GM23338 (cell line): ENCODE data around the gene AOC1. TPM values are rescaled to one million over a fixed set of nuclear protein-coding genes. Genes with fewer than 3 reads are reported as not detected.

Source experiments
- ATAC-seq: fragments of 200-7000 bp; cut with Tn5 transposase; 3 replicates; pipeline ENCODE4 v1.9.1; 2020
- DNase-seq: peaks from one replicate; pipeline ENCODE4 v3.0.0-alpha.2; 2015; ENCODE audit warnings: low spot score
- H2AFZ ChIP-seq: fragments of 200-600 bp; sonication (generic); 2 replicates; pipeline ENCODE4 v1.8.0; 2016; ENCODE audit warnings: antibody characterized with exemption, mild to moderate bottlenecking, moderate library complexity
- H3F3A ChIP-seq: fragments of 200-600 bp; sonication (generic); replicated peaks from 2 replicates; pipeline ENCODE4 v1.8.0; 2017; ENCODE audit warnings: antibody characterized with exemption, mixed run types, low read depth
- H3K27ac ChIP-seq: fragments of 200-600 bp; sonication (generic); 2 replicates; pipeline ENCODE4 v1.6.1; 2016; ENCODE audit warnings: low read depth
- H3K27me3 ChIP-seq: fragments of 200-600 bp; sonication (generic); 2 replicates; pipeline ENCODE4 v1.8.0; 2016; ENCODE audit warnings: mild to moderate bottlenecking, mixed run types, moderate library complexity; ENCODE audit not compliant: insufficient read depth
- H3K36me3 ChIP-seq: fragments of 200-600 bp; sonication (generic); 2 replicates; pipeline ENCODE4 v1.8.0; 2016; ENCODE audit warnings: mild to moderate bottlenecking; ENCODE audit not compliant: insufficient read depth
- H3K4me1 ChIP-seq: fragments of 200-600 bp; sonication (generic); 2 replicates; pipeline ENCODE4 v1.8.0; 2016; ENCODE audit warnings: mild to moderate bottlenecking, moderate library complexity; ENCODE audit not compliant: insufficient read depth
- H3K4me2 ChIP-seq: fragments of 200-600 bp; sonication (generic); 2 replicates; pipeline ENCODE4 v1.7.1; 2017; ENCODE audit warnings: mixed run types
- H3K4me3 ChIP-seq: fragments of 200-600 bp; sonication (generic); 2 replicates; pipeline ENCODE4 v1.6.1; 2016; ENCODE audit warnings: mixed run types
- H3K79me2 ChIP-seq: fragments of 200-600 bp; sonication (generic); replicated peaks from 2 replicates; pipeline ENCODE4 v1.8.0; 2017; ENCODE audit warnings: mild to moderate bottlenecking; ENCODE audit not compliant: insufficient read depth
- H3K9me2 ChIP-seq: fragments of 200-600 bp; sonication (generic); 2 replicates; pipeline ENCODE4 v1.8.0; 2017; ENCODE audit not compliant: insufficient read depth
- H4K20me1 ChIP-seq: fragments of 200-600 bp; sonication (generic); replicated peaks from 2 replicates; pipeline ENCODE4 v1.8.0; 2017; ENCODE audit warnings: mild to moderate bottlenecking; ENCODE audit not compliant: insufficient read depth
- H3K27ac Mint-ChIP-seq: 2 replicates; pipeline ENCODE4 v1.8.0; 2020; ENCODE audit warnings: inconsistent platforms, mild to moderate bottlenecking, moderate library complexity, mixed read lengths
- H3K27me3 Mint-ChIP-seq: 3 replicates; pipeline ENCODE4 v1.8.0; 2022; ENCODE audit warnings: low read depth, mild to moderate bottlenecking, moderate library complexity, mixed read lengths, inconsistent platforms; ENCODE audit not compliant: insufficient read depth, poor library complexity
- H3K36me3 Mint-ChIP-seq: 3 replicates; pipeline ENCODE4 v1.8.0; 2021; ENCODE audit warnings: low read depth, mild to moderate bottlenecking, inconsistent platforms, moderate library complexity, mixed read lengths
- H3K4me1 Mint-ChIP-seq: 3 replicates; pipeline ENCODE4 v1.8.0; 2020; ENCODE audit warnings: mild to moderate bottlenecking, inconsistent platforms, mixed read lengths
- H3K4me3 Mint-ChIP-seq: 3 replicates; pipeline ENCODE4 v1.8.0; 2021; ENCODE audit warnings: moderate library complexity, mild to moderate bottlenecking, inconsistent platforms, mixed read lengths
- H3K9me3 Mint-ChIP-seq: 3 replicates; pipeline ENCODE4 v1.8.0; 2020; ENCODE audit warnings: moderate library complexity, mild to moderate bottlenecking, inconsistent platforms, mixed read lengths
- CTCF ChIP-seq, 2 experiments: fragments of 200-600 bp in 1 of 2; sonication (generic) in 1 of 2; conservative IDR thresholded peaks; 2 replicates each; pipeline versions ENCODE4 v1.5.1 to v1.6.1; 2016 to 2017; ENCODE audit warnings: antibody characterized with exemption in 2 of 2, low read depth in 2 of 2, mild to moderate bottlenecking in 2 of 2, moderate library complexity in 1 of 2
- ETS1 ChIP-seq: IDR thresholded peaks from 2 replicates; pipeline ENCODE4 v1.6.1; 2016; ENCODE audit warnings: antibody characterized with exemption
- EZH2 ChIP-seq: fragments of 200-600 bp; sonication (generic); IDR thresholded peaks from one replicate; pipeline ENCODE4 v1.8.0; 2017; ENCODE audit warnings: antibody characterized with exemption, mild to moderate bottlenecking, low read depth; ENCODE audit not compliant: unreplicated experiment
- JUNB ChIP-seq: IDR thresholded peaks from one replicate; pipeline ENCODE4 v1.6.1; 2016; ENCODE audit warnings: antibody characterized with exemption; ENCODE audit not compliant: unreplicated experiment
- NANOG ChIP-seq: IDR thresholded peaks from 2 replicates; pipeline ENCODE4 v1.6.1; 2016; ENCODE audit warnings: antibody characterized with exemption, borderline replicate concordance
- POLR2AphosphoS5 ChIP-seq: IDR thresholded peaks from 2 replicates; pipeline ENCODE4 v1.6.1; 2016; ENCODE audit warnings: antibody characterized with exemption, low read depth
- REST ChIP-seq: IDR thresholded peaks from one replicate; pipeline ENCODE4 v1.6.1; 2018; ENCODE audit warnings: antibody characterized with exemption; ENCODE audit not compliant: unreplicated experiment
- ZNF331 ChIP-seq: fragments of 250-450 bp; sonication (Bioruptor Pico); IDR thresholded peaks from 2 replicates; pipeline ENCODE4 v1.5.0; 2020; ENCODE audit warnings: low read depth, mild to moderate bottlenecking, moderate library complexity
- polyA plus RNA-seq: library from polyadenylated mRNA; unstranded; fragments of >200 nt; fragmentation: Nextera tagmentation; extraction: Ambion mirVana; gene quantifications from 2 replicates; pipeline ENCODE4 v1.2.1, GENCODE V29; 2016
- total RNA-seq: library from RNA; depleted of rRNA; stranded (reverse); fragments of >200 nt; shearing (Covaris generic); gene quantifications from 2 replicates; pipeline ENCODE4 v1.2.3, GENCODE V29; 2014

AOC1 gene
- total and polyA plus RNA-seq, 2 experiments from 2014 or later = not detected

- TF ChIP-seq CTCF (conservative IDR thresholded peaks at IDR 0.05; ENCODE audit: low read depth in 2 of 2) = no peak
- TF ChIP-seq REST = no peak
- TF ChIP-seq POLR2AphosphoS5 = no peak
- no peak for TF ChIP-seq EZH2
- no peak for TF ChIP-seq NANOG
- TF ChIP-seq JUNB = no peak
Measured at GRCh38 chr7:150846291-150847115, 5.8 kb upstream of the AOC1 start (continued).

GRCh38 chr7:150847536-150847935 is 4.8 kb upstream of the AOC1 start:
- H3F3A ChIP-seq = no peaks in the 10 kb centered on the region
- no peak for TF ChIP-seq ZNF331 (CRISPR knock-in tag)
- no peak for TF ChIP-seq ETS1
- no peak overlapping the region for H2AFZ ChIP-seq
- H3K36me3 Mint-ChIP-seq = no peaks in the 10 kb centered on the region
- H3K27me3 Mint-ChIP-seq = peaks cover 8% of the 10 kb centered on the region
- DNase-seq (no peak), ATAC-seq (no peak)
- H3K27ac ChIP-seq = no peak overlapping the region
- no peaks in the 10 kb centered on the region for H3K36me3 ChIP-seq
- no peaks in the 10 kb centered on the region for H3K27me3 ChIP-seq
- H3K27ac Mint-ChIP-seq = no peak overlapping the region
- H3K9me3 Mint-ChIP-seq = no peaks in the 10 kb centered on the region
- H3K4me3 Mint-ChIP-seq = no peak overlapping the region
- peaks cover 3% of the 10 kb centered on the region; the same call in 2 of the 3 replicates for H3K4me1 Mint-ChIP-seq
- no peak overlapping the region for H3K4me3 ChIP-seq
- H3K79me2 ChIP-seq = no peaks in the 10 kb centered on the region
- peaks cover 3% of the 10 kb centered on the region; the same call in 1 of the 2 replicates for H3K4me1 ChIP-seq
- no peak overlapping the region for H3K4me2 ChIP-seq
- no peaks in the 10 kb centered on the region for H4K20me1 ChIP-seq
- no peaks in the 10 kb centered on the region for H3K9me2 ChIP-seq
